HG02870 (cell line): ENCODE results near the gene MACC1.
"Not testable (repeated sequence)": the region's sequence is repeated elsewhere in the genome, so short reads cannot be mapped to it uniquely, and the experiment has no call there.

Experiments used
- ATAC-seq: cut with Tn5 transposase; IDR thresholded peaks from one replicate; pipeline ENCODE4 v1.9.1; 2021; ENCODE audit warnings: mild to moderate bottlenecking, moderate library complexity; ENCODE audit not compliant: unreplicated experiment

Gene MACC1

GRCh38 chr7:20133803-20134202, 83.4 kb downstream of the MACC1 start:
- peak; percentile 48 for ATAC-seq

DNA sequence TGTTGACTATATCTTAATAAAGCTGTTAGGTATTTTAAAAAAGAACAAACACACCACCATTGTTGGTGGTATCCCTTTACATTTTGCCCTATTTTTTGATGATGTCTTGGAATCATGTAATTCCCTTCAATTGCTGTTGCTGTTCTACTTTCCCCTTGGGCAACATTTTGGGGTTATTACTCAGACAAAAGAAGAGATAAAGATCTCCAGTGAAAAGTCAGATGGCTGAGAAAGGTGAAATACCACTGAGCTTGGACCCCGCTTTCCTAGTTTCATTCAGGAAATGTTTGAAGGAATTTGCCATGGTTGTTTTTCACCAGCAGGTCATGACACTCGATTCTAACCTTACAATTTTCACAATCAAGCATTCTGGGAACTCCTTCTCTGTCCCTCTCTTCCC, 84.6 kb downstream of the MACC1 start:
- no peak for ATAC-seq

- no peak for ATAC-seq
Measured at GRCh38 chr7:20131776-20132175, 85.4 kb downstream of the MACC1 start.

GRCh38 chr7:20129920-20130319, 87.3 kb downstream of the MACC1 start:
- ATAC-seq: no peak

DNA sequence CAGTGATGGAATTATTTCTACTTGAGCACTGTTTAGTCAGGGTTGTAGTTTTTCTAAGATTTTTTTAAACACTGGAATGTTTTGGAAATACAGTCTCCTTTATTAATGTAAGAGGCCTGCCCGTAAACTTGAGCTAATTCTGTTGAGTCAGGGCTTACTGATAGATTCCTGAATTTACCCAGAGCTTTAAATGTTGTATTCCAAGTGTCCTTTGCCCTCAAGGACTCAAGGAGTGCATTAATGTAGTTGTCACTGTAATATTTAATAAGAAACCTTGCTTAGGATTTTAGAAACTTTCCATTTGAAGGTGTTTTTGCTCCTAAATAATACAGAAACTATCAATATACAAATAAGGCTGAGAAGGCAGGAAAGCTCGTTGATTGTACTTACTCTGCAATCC, 89.2 kb downstream of the MACC1 start:
- no peak for ATAC-seq

DNA sequence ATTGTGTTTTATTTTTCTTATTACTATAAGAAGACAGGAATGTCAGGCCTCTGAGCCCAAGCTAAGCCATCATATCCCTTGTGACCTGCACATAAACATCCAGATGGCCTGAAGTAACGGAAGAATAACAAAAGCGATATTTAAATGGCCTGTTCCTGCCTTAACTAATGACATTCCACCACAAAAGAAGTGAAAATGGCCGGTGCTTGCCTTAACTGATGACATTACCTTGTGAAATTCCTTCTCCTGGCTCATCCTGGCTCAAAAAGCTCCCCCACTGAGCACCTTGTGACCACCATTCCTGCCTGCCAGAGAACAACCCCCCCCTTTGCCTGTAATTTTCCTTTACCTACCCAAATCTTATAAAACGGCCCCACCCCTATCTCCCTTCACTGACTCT, 91.1 kb downstream of the MACC1 start:
- not testable (repeated sequence) for ATAC-seq

- ATAC-seq: not testable (repeated sequence)
Measured at GRCh38 chr7:20124087-20124486, 93.1 kb downstream of the MACC1 start.

GRCh38 chr7:20122653-20123316, 94.4 kb downstream of the MACC1 start:
- not testable (repeated sequence) for ATAC-seq

- no peak for ATAC-seq
Measured at GRCh38 chr7:20122073-20122472, 95.1 kb downstream of the MACC1 start.

DNA sequence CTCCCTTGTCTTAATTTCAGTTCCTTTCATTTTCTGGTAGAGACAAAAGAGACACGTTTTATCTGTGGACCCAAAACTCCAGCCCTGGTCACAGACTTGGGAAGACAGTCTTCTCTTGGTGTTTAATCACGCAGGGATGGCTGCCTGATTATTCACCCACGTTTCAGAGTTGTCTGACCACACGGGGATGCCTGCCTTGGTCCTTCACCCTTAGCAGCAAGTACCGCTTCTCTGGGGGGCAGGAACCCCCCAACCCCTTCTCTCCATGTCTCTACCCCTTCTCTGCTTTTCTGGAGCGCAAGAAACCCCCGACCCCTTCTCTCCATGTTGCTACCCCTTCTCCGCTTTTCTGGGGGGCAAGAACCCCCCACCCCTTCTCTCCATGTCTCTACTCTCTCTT, 95.8 kb downstream of the MACC1 start:
- no peak for ATAC-seq

- not testable (repeated sequence) for ATAC-seq
Measured at GRCh38 chr7:20120611-20121168, 96.5 kb downstream of the MACC1 start.

DNA sequence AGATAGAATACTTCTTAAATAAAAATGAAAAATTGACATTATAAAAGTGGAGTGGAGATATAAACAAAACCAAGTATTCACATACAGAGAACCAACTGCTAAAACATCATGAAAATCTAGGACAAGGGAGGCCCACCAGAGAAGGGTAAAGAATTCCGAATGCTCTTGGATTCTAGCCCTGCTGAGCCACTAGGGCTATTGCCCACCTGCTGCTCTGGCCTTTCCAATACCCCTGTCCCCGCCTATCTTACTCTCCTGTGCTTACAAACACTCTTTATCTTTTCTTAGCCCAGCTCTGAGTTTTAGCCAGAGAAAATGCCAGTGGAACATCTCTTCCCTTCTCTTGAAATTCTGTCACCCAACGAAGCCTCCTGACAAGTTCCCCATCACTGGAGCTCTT, 100.3 kb downstream of the MACC1 start:
- no peak for ATAC-seq

DNA sequence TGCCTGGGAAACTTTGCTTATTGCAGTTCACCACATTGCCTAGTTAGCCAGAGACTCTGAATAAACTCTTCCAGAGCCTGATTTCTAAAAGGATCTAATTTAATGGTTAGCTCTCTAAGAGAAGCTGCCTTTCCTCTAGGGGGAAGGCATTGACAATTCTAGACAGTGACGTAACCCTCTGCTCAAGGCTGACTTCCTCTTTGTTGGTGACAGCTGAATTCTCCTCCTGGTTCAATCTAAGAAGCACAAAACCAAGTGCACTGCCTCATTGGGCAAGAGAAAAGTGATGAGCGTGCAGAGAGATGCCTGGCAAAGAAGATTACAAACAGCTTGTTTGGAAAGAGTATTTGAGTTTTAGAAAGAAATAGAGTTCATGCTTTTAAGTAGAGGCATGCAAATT, 102.7 kb downstream of the MACC1 start:
- ATAC-seq: peak; percentile 82

DNA sequence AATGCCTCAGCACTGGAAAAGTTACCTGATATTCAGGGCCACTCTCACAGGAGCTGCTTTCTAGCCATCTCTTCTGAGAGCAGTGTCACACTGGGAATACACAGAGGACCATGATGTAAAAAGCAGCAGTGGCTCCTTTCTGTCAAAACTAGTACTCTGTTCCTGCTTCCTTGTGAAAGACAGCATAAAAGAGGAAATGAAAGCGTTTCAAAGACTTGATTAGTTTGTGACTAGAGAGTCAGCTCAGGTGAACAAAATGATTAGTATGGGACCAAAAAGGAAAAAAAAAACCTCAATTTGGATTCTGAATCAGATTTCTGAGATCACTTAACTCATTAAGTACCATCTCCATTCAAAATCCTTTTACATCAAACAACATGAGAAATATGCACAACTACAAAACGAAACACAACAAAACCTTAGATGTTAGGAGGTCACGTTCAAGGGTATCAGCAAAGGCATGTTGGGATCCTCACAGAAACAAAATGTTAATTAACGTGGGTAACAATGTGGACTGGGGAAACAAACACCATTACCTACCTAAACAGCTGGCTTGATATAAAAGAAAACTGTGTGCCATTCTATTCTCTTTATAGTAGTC, 103.7 kb downstream of the MACC1 start:
- ATAC-seq: peak; percentile 85

DNA sequence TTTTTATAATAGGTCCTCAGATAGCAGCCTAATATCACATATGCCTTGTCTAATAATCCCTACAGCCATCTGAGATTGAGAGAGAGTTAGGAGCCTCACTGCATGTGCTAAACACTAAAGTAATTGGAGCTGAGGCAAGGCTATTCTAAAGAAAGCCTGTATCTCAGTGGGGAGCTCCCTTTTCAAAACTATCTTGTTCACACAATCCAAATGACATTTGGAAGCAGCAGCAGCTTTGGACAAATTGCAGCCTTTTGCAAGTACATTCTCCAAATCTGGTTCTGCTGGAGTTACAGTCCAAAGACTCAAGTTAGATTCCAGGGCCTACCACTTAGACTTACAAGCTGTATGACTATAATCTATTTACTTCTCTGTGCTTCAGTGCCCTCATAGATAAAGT, 104.5 kb downstream of the MACC1 start:
- no peak for ATAC-seq

DNA sequence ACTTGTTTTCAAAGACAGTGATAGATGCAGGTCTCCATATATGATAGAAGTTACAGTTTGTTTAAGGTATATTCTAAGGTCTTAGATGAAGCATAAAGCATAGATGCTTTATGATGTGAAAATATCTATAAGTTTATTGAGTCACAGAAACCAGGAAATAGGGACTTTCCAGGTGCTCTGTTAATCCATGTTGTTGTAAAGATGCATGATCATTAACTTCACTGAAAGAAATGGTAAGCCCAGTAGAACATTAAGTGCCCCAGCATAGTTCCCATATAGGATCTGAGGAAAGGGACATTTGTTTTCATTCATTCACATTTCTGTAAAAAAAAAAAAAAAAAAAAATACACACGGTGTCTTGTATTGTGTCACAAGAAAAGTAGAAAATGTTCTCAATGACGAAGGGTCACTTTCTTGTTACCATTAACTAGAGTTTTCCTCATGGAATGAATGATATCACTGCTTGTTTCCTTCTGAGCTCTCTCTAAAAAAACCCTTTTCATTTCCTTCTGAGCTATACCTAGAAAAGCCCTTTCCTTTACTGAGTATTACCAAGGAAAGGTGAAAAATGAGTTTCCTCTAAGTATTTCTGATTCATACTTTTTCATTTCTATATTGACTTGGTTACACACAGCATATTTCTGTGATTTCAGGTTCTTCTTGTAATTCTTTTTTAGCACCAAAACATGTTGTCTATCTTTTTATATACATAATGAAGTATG, 105.2 kb downstream of the MACC1 start:
- no peak for ATAC-seq

- ATAC-seq: no peak
Measured at GRCh38 chr7:20107582-20107981, 109.6 kb downstream of the MACC1 start.

DNA sequence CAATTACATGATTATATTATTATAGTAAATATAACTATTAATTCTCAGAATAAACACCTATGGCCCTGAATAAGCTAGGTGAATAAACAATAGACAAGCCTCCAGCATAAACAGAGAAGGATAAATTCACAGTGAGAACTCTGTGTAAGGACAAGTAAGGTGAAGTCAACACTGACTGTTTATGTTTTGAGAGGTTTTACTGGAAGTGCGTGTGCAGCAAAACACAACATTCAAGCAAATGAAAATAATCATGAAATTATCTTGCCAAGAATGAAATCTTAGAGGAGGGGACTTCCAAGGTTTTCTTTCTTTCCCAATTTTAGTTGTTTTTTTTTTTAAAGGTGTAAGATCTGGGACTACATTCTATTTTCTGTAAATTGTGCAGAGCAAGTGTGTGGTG, 112.5 kb downstream of the MACC1 start:
- ATAC-seq: no peak

GRCh38 chr7:20102982-20103381, 114.2 kb downstream of the MACC1 start:
- ATAC-seq: no peak

GRCh38 chr7:20095862-20096261, 121.3 kb downstream of the MACC1 start:
- no peak for ATAC-seq

GRCh38 chr7:20095436-20095835, 121.7 kb downstream of the MACC1 start:
- no peak for ATAC-seq

GRCh38 chr7:20089431-20089830, 127.8 kb downstream of the MACC1 start:
- no peak for ATAC-seq
